ENCODE measurements around the gene SH2D3A.
"Not testable (repeated sequence)": the region's sequence is repeated elsewhere in the genome, so short reads cannot be mapped to it uniquely, and the experiment has no call there.

The SH2D3A gene

DNA sequence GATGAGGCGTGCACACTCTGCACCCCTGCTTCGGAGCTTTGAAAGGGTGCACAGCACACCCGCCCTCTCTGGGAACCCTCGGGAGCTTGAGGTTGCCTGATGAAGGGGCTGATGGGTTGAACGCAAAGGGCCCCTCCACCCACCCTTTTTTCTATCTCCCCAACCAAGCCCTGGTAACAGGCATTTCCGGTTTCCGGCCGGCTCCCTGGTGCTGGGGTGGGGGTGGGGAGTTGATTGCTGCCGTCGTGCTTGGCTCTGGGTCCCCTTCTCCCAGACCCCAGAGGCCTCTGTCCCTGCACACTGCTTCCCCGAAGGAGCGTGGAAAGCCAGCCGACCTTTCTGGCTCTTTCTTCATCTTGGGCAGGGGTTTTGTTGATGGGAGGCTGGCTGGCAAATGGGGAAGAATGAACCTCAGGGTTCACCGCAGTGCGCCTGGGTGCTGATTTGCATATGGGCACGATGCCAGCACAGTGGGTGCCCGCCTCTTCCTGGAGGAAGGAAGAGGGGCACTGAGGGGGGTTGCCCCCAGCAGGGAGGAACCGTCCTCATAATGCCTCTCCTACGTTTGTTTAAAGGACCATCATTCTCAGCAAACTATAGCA lies 34.4 kb upstream of the SH2D3A start:
- peak; percentile 93 for DNase-seq (ENCODE audit: low read depth)
- peak overlapping the region; percentile 59 for H3K4me3 ChIP-seq (ENCODE audit: low read depth, low read length)
- TF ChIP-seq POLR2A (IDR thresholded peaks at IDR 0.05; ENCODE audit: extremely low read depth, insufficient read length) = peak; percentile 20
- TF ChIP-seq, protein P1, sequence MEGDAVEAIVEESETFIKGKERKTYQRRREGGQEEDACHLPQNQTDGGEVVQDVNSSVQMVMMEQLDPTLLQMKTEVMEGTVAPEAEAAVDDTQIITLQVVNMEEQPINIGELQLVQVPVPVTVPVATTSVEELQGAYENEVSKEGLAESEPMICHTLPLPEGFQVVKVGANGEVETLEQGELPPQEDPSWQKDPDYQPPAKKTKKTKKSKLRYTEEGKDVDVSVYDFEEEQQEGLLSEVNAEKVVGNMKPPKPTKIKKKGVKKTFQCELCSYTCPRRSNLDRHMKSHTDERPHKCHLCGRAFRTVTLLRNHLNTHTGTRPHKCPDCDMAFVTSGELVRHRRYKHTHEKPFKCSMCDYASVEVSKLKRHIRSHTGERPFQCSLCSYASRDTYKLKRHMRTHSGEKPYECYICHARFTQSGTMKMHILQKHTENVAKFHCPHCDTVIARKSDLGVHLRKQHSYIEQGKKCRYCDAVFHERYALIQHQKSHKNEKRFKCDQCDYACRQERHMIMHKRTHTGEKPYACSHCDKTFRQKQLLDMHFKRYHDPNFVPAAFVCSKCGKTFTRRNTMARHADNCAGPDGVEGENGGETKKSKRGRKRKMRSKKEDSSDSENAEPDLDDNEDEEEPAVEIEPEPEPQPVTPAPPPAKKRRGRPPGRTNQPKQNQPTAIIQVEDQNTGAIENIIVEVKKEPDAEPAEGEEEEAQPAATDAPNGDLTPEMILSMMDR (IDR thresholded peaks at IDR 0.05; ENCODE audit: low read depth, low read length) = no peak
- peak; percentile 43; the same call in 1 of the 2 replicates for TF ChIP-seq MYC (IDR thresholded peaks at IDR 0.05; ENCODE audit: low read depth, low read length)
- TF ChIP-seq, protein P2, sequence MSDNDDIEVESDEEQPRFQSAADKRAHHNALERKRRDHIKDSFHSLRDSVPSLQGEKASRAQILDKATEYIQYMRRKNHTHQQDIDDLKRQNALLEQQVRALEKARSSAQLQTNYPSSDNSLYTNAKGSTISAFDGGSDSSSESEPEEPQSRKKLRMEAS (IDR thresholded peaks at IDR 0.05; ENCODE audit: low read depth, low read length) = peak; percentile 27; the same call in 1 of the 2 replicates

DNA sequence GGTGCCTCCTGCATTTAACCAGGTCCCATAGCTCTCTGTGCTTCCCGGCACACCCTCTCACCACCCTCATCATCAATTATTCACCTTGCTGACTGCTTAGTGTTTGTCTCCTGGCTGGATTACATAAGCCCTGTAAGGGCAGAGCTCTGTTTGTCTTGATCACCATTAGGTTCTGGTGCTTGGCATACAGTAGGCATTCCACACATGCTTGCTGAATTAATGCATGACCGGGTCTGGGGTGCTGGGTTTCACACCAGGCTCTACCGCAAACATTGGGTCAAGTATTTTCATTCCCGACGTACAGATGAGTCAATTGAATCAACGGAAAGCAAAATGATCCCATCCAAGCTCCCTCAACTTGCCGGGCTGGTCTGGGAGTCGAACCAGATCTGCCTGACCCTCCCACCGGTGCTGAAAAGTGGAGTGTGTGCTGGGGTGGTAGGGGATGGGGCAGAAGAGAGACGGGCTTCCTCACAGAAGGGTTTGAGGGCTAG lies 33.8 kb upstream of the SH2D3A start:
- DNase-seq (ENCODE audit: low read depth) = no peak
- TF ChIP-seq, protein P2 (IDR thresholded peaks at IDR 0.05; ENCODE audit: low read depth, low read length) = no peak
- TF ChIP-seq, protein P1 (IDR thresholded peaks at IDR 0.05; ENCODE audit: low read depth, low read length) = no peak
- TF ChIP-seq POLR2A (IDR thresholded peaks at IDR 0.05; ENCODE audit: extremely low read depth, insufficient read length) (no peak), MYC (IDR thresholded peaks at IDR 0.05; ENCODE audit: low read depth, low read length) (no peak)
- peak overlapping the region; percentile 59 for H3K4me3 ChIP-seq (ENCODE audit: low read depth, low read length)

DNA sequence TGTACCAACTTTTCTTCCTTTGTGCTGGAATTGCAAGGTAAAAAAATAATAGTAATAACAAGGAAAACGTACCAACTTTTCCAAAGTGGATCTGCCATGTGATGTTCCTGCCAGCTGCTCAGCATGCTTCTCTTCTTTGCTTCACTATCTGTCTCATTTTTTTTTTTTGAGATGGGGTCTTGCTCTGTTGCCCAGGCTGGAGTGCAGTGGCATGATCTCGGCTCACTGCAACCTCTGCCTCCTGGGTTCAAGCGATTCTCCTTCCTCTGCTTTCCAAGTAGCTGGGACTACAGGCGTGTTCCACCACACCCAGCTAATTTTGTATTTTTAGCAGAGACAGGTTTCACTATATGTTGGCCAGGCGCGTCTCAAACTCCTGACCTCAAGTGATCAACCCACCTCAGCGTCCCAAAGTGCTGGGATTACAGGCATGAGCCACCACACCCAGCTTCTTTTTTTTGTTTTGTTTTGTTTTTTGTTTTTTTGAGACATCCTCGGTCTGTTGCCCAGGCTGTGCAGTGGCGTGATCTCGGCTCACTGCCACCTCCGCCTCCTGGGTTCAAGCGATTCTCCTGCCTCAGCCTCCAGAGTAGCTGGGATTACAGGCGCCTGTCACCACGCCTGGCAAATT lies 33.0 kb upstream of the SH2D3A start:
- not testable (repeated sequence) for H3K4me3 ChIP-seq (ENCODE audit: low read depth, low read length); DNase-seq (ENCODE audit: low read depth)

DNA sequence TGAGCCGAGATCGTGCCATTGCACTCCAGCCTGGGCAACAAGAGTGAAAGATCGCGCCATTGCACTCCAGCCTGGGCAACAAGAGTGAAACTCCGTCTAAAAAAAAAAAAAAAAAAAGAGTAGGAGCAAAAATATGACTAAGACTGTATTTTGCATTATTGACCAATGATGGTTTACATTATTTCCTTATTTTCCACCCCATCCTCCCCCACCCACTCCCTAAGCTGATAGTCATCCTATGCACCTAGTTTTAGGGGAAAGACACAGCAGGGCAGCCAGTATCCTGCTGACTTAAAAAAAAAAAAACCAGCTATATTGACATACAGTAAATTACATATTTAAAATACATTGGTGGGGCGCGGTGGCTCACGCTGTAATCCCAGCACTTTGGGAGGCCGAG lies 30.4 kb upstream of the SH2D3A start:
- no peak overlapping the region for H3K4me3 ChIP-seq (ENCODE audit: low read depth, low read length)
- peak; percentile 41 for DNase-seq (ENCODE audit: low read depth)
- TF ChIP-seq, protein P1 (IDR thresholded peaks at IDR 0.05; ENCODE audit: low read depth, low read length) = no peak
- TF ChIP-seq MYC (IDR thresholded peaks at IDR 0.05; ENCODE audit: low read depth, low read length) (no peak), POLR2A (IDR thresholded peaks at IDR 0.05; ENCODE audit: extremely low read depth, insufficient read length) (no peak)
- TF ChIP-seq, protein P2 (IDR thresholded peaks at IDR 0.05; ENCODE audit: low read depth, low read length) = no peak

DNA sequence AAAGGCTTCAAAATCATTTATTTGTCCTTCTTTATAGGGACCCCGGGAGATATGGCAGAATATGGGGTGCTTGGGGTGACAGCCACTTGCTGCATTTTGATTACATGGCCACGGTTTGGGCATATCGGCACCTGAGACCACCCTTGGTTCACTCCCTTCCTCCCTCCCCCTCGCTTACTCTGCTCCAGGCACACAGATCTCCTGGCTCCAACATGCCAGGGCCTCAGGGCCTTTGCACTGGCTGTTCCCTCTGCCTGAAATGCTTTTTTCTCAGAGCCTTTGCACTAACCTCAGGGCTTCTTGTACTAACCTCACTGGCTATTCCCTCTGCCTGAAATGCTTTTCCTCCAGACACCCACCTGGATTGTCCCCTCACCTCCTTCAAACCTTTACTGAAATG lies 29.0 kb upstream of the SH2D3A start:
- no peak for DNase-seq (ENCODE audit: low read depth)
- TF ChIP-seq POLR2A (IDR thresholded peaks at IDR 0.05; ENCODE audit: extremely low read depth, insufficient read length) = no peak
- TF ChIP-seq, protein P2 (IDR thresholded peaks at IDR 0.05; ENCODE audit: low read depth, low read length) = no peak
- TF ChIP-seq, protein P1 (IDR thresholded peaks at IDR 0.05; ENCODE audit: low read depth, low read length) = no peak
- TF ChIP-seq MYC (IDR thresholded peaks at IDR 0.05; ENCODE audit: low read depth, low read length) = no peak

DNA sequence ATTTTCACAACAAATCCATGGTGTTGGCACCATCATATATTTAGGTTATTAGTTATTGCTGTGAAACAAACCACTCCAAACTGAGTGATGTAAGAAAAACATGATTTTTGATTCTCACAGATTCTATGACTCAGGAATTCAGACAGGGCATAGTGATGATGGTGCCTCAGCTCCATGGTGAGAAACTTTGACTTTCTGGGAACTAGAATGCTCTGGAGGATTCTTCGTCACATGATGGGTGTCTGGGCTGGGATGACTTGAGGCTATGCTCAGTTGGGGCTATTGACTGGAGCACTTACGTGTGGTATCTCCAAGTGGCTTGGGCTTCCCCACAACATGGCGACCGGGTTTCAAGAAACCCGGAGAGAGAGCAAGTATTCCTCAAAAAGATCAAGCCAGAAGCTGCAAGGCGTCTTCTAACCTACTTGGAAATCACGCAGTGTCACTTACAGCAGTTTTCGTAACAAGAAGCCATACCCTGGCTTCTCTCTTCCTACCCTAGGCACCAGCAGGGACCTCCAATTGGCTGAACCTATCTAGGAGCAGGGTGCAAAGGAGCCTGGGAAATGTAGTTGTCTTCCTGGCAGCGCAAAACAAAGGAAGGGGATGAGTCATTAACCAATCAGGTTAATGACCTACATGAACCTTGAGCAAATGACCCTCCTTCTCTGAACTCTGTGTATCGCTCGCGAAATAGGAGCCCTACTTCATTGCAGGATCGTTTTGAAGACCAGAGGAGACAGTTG lies 27.6 kb upstream of the SH2D3A start:
- no peak overlapping the region for H3K4me3 ChIP-seq (ENCODE audit: low read depth, low read length)
- DNase-seq (ENCODE audit: low read depth) = peak; percentile 41
- TF ChIP-seq MYC (IDR thresholded peaks at IDR 0.05; ENCODE audit: low read depth, low read length) (no peak), POLR2A (IDR thresholded peaks at IDR 0.05; ENCODE audit: extremely low read depth, insufficient read length) (no peak)
- TF ChIP-seq, protein P2 (IDR thresholded peaks at IDR 0.05; ENCODE audit: low read depth, low read length) = no peak
- TF ChIP-seq, protein P1 (IDR thresholded peaks at IDR 0.05; ENCODE audit: low read depth, low read length) = no peak

More for the DNA sequence above, 29.0 kb upstream of the SH2D3A start:
- H3K4me3 ChIP-seq (ENCODE audit: low read depth, low read length) = no peak overlapping the region
